ENCODE measurements around the gene GSTT4. TPM values are rescaled to one million over a fixed set of nuclear protein-coding genes. Genes with fewer than 3 reads are reported as not detected.
A peak's percentile ranks its signal among the peaks of the same experiment; 100 is the strongest.
"Not testable (repeated sequence)": the region's sequence is repeated elsewhere in the genome, so short reads cannot be mapped to it uniquely, and the experiment has no call there.

Gene GSTT4
- total and polyA plus RNA-seq, 8 donors: not detected

- WGBS, 5 donors: 80 to 82% (median 81%) methylated on average over 5 of the region's 5 CpGs
- Histone ChIP-seq H3K4me1 (peaks cover 3 to 11% (median 7%) of the 10 kb centered on the region in 4 donors), H3K27ac (no peak overlapping the region), H3K27me3 (no peaks in the 10 kb centered on the region), H3K36me3 (no peaks in the 10 kb centered on the region), H3K4me3 (no peak overlapping the region), H3K9me3 (no peaks in the 10 kb centered on the region)
- TF ChIP-seq POLR2A (IDR thresholded peaks at IDR 0.05): no peak
- TF ChIP-seq EP300 (IDR thresholded peaks at IDR 0.05): no peak
- no peak for TF ChIP-seq POLR2AphosphoS5 (IDR thresholded peaks at IDR 0.05)
- no peak for TF ChIP-seq CTCF (IDR thresholded peaks at IDR 0.05)
- intact Hi-C loops (cut with DNase I; ENCODE audit: low total_unique reads): no loop called here
- no peak for DNase-seq
Measured at GRCh38 chr22:24002851-24003250, 2.4 kb downstream of the GSTT4 start.

- Histone ChIP-seq H3K27me3 (no peaks in the 10 kb centered on the region), H3K4me3 (no peak overlapping the region), H3K36me3 (no peaks in the 10 kb centered on the region), H3K4me1 (peaks cover 0 to 8% (median 4%) of the 10 kb centered on the region in 4 donors), H3K27ac (no peak overlapping the region), H3K9me3 (no peaks in the 10 kb centered on the region)
- peak in 1 of 2 donors; percentile 3 for DNase-seq
- 74 to 84% (median 81%) methylated on average over 10 of the region's 10 CpGs for WGBS, 5 donors
- TF ChIP-seq POLR2A (IDR thresholded peaks at IDR 0.05) (no peak), CTCF (IDR thresholded peaks at IDR 0.05) (no peak), EP300 (IDR thresholded peaks at IDR 0.05) (no peak), POLR2AphosphoS5 (IDR thresholded peaks at IDR 0.05) (no peak)
- intact Hi-C loops (cut with DNase I; ENCODE audit: low total_unique reads): no loop called here
Measured at GRCh38 chr22:24002272-24002671, 3.0 kb downstream of the GSTT4 start.

GRCh38 chr22:24001314-24001713, 3.9 kb downstream of the GSTT4 start:
- peaks cover 0 to 8% (median 4%) of the 10 kb centered on the region in 4 donors for H3K4me1 ChIP-seq
- H3K36me3 ChIP-seq: no peaks in the 10 kb centered on the region
- H3K9me3 ChIP-seq: no peaks in the 10 kb centered on the region
- 81 to 90% (median 86%) methylated on average over 9 of the region's 9 CpGs for WGBS, 5 donors
- intact Hi-C loops (cut with DNase I; ENCODE audit: low total_unique reads): no loop called here
- H3K27ac ChIP-seq: no peak overlapping the region
- no peaks in the 10 kb centered on the region for H3K27me3 ChIP-seq
- H3K4me3 ChIP-seq: no peak overlapping the region
- TF ChIP-seq POLR2AphosphoS5 (IDR thresholded peaks at IDR 0.05): no peak
- no peak for DNase-seq

GRCh38 chr22:23999779-24000178, 5.5 kb downstream of the GSTT4 start:
- H3K9me3 ChIP-seq; intact Hi-C loops (cut with DNase I; ENCODE audit: low total_unique reads); H3K4me3 ChIP-seq; DNase-seq; H3K36me3 ChIP-seq; H3K27me3 ChIP-seq; H3K27ac ChIP-seq; H3K4me1 ChIP-seq: not testable (repeated sequence)
- WGBS, 5 donors: 72 to 89% (median 85%) methylated on average over 7 of the region's 7 CpGs

GRCh38 chr22:23997092-23997491, 8.2 kb downstream of the GSTT4 start:
- Histone ChIP-seq H3K36me3 (no peaks in the 10 kb centered on the region), H3K27ac (no peak overlapping the region), H3K4me3 (no peak overlapping the region), H3K27me3 (no peaks in the 10 kb centered on the region), H3K9me3 (no peaks in the 10 kb centered on the region), H3K4me1 (no peaks in the 10 kb centered on the region)
- TF ChIP-seq POLR2AphosphoS5 (IDR thresholded peaks at IDR 0.05) (no peak), EP300 (IDR thresholded peaks at IDR 0.05) (no peak), POLR2A (IDR thresholded peaks at IDR 0.05) (no peak), CTCF (IDR thresholded peaks at IDR 0.05) (no peak)
- WGBS, 5 donors: 83 to 92% (median 87%) methylated on average over 3 of the region's 3 CpGs
- no peak for DNase-seq
- intact Hi-C loops (cut with DNase I; ENCODE audit: low total_unique reads): no loop called here

GRCh38 chr22:23993581-23994177, 11.6 kb downstream of the GSTT4 start:
- peak in 1 of 2 donors; percentile 45 for DNase-seq
- H3K9me3 ChIP-seq; H3K36me3 ChIP-seq; H3K27ac ChIP-seq; H3K4me1 ChIP-seq; H3K27me3 ChIP-seq; H3K4me3 ChIP-seq; intact Hi-C loops (cut with DNase I; ENCODE audit: low total_unique reads): not testable (repeated sequence)
- 29 to 69% (median 47%) methylated on average over 4 of the region's 4 CpGs for WGBS, 5 donors

GRCh38 chr22:23993080-23993479, 12.2 kb downstream of the GSTT4 start:
- H3K27ac ChIP-seq; H3K27me3 ChIP-seq; H3K4me3 ChIP-seq; H3K4me1 ChIP-seq; H3K36me3 ChIP-seq; DNase-seq; H3K9me3 ChIP-seq; intact Hi-C loops (cut with DNase I; ENCODE audit: low total_unique reads): not testable (repeated sequence)
- 56 to 92% (median 84%) methylated on average over 2 of the region's 2 CpGs for WGBS, 5 donors

GRCh38 chr22:23989583-23990244, 15.5 kb downstream of the GSTT4 start:
- H3K4me3 ChIP-seq; DNase-seq; H3K27me3 ChIP-seq; intact Hi-C loops (cut with DNase I; ENCODE audit: low total_unique reads); H3K9me3 ChIP-seq; H3K27ac ChIP-seq; H3K36me3 ChIP-seq; H3K4me1 ChIP-seq: not testable (repeated sequence)
- 82 to 100% (median 90%) methylated on average over 1 to 2 of the region's 3 CpGs; no CpG with 5 or more reads in 1 of the 5 donors for WGBS, 5 donors

Measured in stomach (tissue), 9 donors.